GM12891 (cell line): ENCODE results near the gene TEX51.

Experiments
- DNase-seq: peaks from one replicate; pipeline ENCODE4 v3.0.0; 2011; ENCODE audit warnings: low spot score; ENCODE audit not compliant: insufficient read length
- FAIRE-seq: peaks from 2 replicates; lab custom pipeline; 2011; peaks lifted over from hg19 to GRCh38; lab: Jason Lieb, UNC
- PAX5 ChIP-seq: IDR thresholded peaks from 2 replicates; pipeline ENCODE4 v1.6.1; 2011; ENCODE audit warnings: low read length, moderate library complexity, mild to moderate bottlenecking; ENCODE audit not compliant: insufficient read depth, severe bottlenecking
- POLR2A ChIP-seq: IDR thresholded peaks from 2 replicates; pipeline ENCODE4 v1.6.1; 2011; ENCODE audit warnings: low read depth, low read length, control low read depth
- POLR2AphosphoS5 ChIP-seq: IDR thresholded peaks from 2 replicates; pipeline ENCODE4 v1.6.1; 2011; ENCODE audit warnings: low read depth, low read length, control low read depth
- POU2F2 ChIP-seq: IDR thresholded peaks from 2 replicates; pipeline ENCODE4 v1.6.1; 2011; ENCODE audit warnings: low read depth, mild to moderate bottlenecking, control low read depth, low read length, moderate library complexity
- SPI1 ChIP-seq: IDR thresholded peaks from 2 replicates; pipeline ENCODE4 v1.6.1; 2011; ENCODE audit warnings: low read depth, low read length, control low read depth
- TAF1 ChIP-seq: IDR thresholded peaks from 2 replicates; pipeline ENCODE4 v1.6.1; 2011; ENCODE audit warnings: low read depth, low read length, control low read depth

TEX51 gene

GRCh38 chr2:126890551-126891450 is 7.9 kb upstream of the TEX51 start:
- no peak for FAIRE-seq
- DNase-seq, result no peak
- no peak for TF ChIP-seq PAX5

- FAIRE-seq, result no peak
Measured at GRCh38 chr2:126891681-126892500, 6.8 kb upstream of the TEX51 start.

GRCh38 chr2:126893153-126893552 is 5.5 kb upstream of the TEX51 start:
- TF ChIP-seq PAX5 (no peak), POLR2AphosphoS5 (no peak), POU2F2 (no peak), TAF1 (no peak), SPI1 (no peak), POLR2A (no peak)
- FAIRE-seq, result no peak
- DNase-seq, result no peak

More at GRCh38 chr2:126891681-126892500, 6.8 kb upstream of the TEX51 start:
- no peak for DNase-seq
- no peak for TF ChIP-seq SPI1
- TF ChIP-seq POLR2AphosphoS5, result no peak
- no peak for TF ChIP-seq TAF1
- no peak for TF ChIP-seq POU2F2
- TF ChIP-seq PAX5, result no peak
- TF ChIP-seq POLR2A, result no peak

- FAIRE-seq, result no peak
- TF ChIP-seq TAF1 (no peak), SPI1 (no peak), POU2F2 (no peak), POLR2A (no peak), POLR2AphosphoS5 (no peak), PAX5 (no peak)
- DNase-seq, result no peak
Measured at GRCh38 chr2:126893606-126894005, 5.1 kb upstream of the TEX51 start.

GRCh38 chr2:126894082-126894481 is 4.6 kb upstream of the TEX51 start:
- FAIRE-seq (no peak), DNase-seq (no peak)
- TF ChIP-seq POLR2A (no peak), POU2F2 (no peak), POLR2AphosphoS5 (no peak), SPI1 (no peak), PAX5 (no peak), TAF1 (no peak)

GRCh38 chr2:126894585-126895182 is 4.0 kb upstream of the TEX51 start:
- no peak for TF ChIP-seq POLR2A
- FAIRE-seq, result no peak

GRCh38 chr2:126895336-126895735 is 3.4 kb upstream of the TEX51 start:
- FAIRE-seq (no peak), DNase-seq (no peak)
- TF ChIP-seq POLR2AphosphoS5 (no peak), TAF1 (no peak), POLR2A (no peak), PAX5 (no peak), POU2F2 (no peak), SPI1 (no peak)

More at GRCh38 chr2:126894585-126895182, 4.0 kb upstream of the TEX51 start:
- no peak for DNase-seq

- no peak for DNase-seq
- no peak for TF ChIP-seq SPI1
- no peak for TF ChIP-seq POLR2AphosphoS5
- no peak for TF ChIP-seq TAF1
- TF ChIP-seq POLR2A, result no peak
- no peak for TF ChIP-seq POU2F2
- no peak for TF ChIP-seq PAX5
- FAIRE-seq, result no peak
Measured at GRCh38 chr2:126896471-126896870, 2.2 kb upstream of the TEX51 start.

GRCh38 chr2:126899616-126900185 is 1.0 kb downstream of the TEX51 start:
- no peak for DNase-seq
- no peak for TF ChIP-seq TAF1
- no peak for TF ChIP-seq POLR2AphosphoS5
- no peak for TF ChIP-seq PAX5
- no peak for TF ChIP-seq POLR2A
- no peak for TF ChIP-seq POU2F2
- no peak for TF ChIP-seq SPI1
- no peak for FAIRE-seq
